AG04449 (cell line): ENCODE data around the gene SFTPD.

Source experiments
- CTCF ChIA-PET: fragments of 350-600 bp; formaldehyde crosslinking; extraction: SDS; loops from one replicate; lab custom pipeline; 2021; ENCODE audit warnings: antibody characterized with exemption; lab: Yijun Ruan, JAX
- POLR2A ChIA-PET: fragments of 400-600, 350-600 bp; formaldehyde crosslinking; extraction: SDS; loops from one replicate; lab custom pipeline; 2020; ENCODE audit warnings: antibody characterized with exemption, inconsistent platforms; lab: Yijun Ruan, JAX
- DNase-seq: peaks from one replicate; pipeline ENCODE4 v3.0.0-alpha.2; 2010; ENCODE audit warnings: low read depth, low spot score
- H3K4me3 ChIP-seq: 2 replicates; pipeline ENCODE4 v1.5.1; 2011; ENCODE audit warnings: low read depth, mild to moderate bottlenecking, control low read depth, low read length
- CTCF ChIP-seq: IDR thresholded peaks from one replicate; pipeline ENCODE4 v1.5.1; 2011; ENCODE audit warnings: mild to moderate bottlenecking, moderate library complexity, low read length, control low read depth, inconsistent platforms; ENCODE audit not compliant: insufficient read depth; ENCODE audit errors: missing control alignments

Gene SFTPD

GRCh38 chr10:79983286-79983909 is 34.5 kb upstream of the SFTPD start:
- H3K4me3 ChIP-seq = no peak overlapping the region
- no peak for DNase-seq
- CTCF ChIA-PET = interaction anchor here (1.6 kb wide), 1 partner anchor 64 kb away, joined by 5 read pairs; no protein-coding TSS in a partner anchor
- no peak for TF ChIP-seq CTCF
- POLR2A ChIA-PET = no interaction called here

GRCh38 chr10:79982861-79983260 is 34.0 kb upstream of the SFTPD start:
- H3K4me3 ChIP-seq = no peak overlapping the region
- DNase-seq = no peak
- no peak for TF ChIP-seq CTCF
- POLR2A ChIA-PET = no interaction called here
- CTCF ChIA-PET = interaction anchor here (1.6 kb wide), 1 partner anchor 65 kb away, joined by 5 read pairs; no protein-coding TSS in a partner anchor

- peak overlapping the region; percentile 63 for H3K4me3 ChIP-seq
- POLR2A ChIA-PET = no interaction called here
These were observed 33.5 kb upstream of the SFTPD start for GRCh38 chr10:79982362-79982800.

GRCh38 chr10:79981450-79982361 is 32.8 kb upstream of the SFTPD start:
- DNase-seq = no peak
- POLR2A ChIA-PET = no interaction called here
- TF ChIP-seq CTCF = peak; percentile 5
- H3K4me3 ChIP-seq = peak overlapping the region; percentile 63
- CTCF ChIA-PET = interaction anchor here (1.6 kb wide), 2 partner anchors 12 to 66 kb away, joined by 4 to 5 read pairs; no protein-coding TSS in a partner anchor

More at GRCh38 chr10:79982362-79982800, 33.5 kb upstream of the SFTPD start:
- TF ChIP-seq CTCF = no peak
- DNase-seq = no peak
- CTCF ChIA-PET = interaction anchor here (1.6 kb wide), 2 partner anchors 11 to 65 kb away, joined by 4 to 5 read pairs; no protein-coding TSS in a partner anchor

- H3K4me3 ChIP-seq = no peak overlapping the region
- CTCF ChIA-PET = interaction anchor here (1.6 kb wide), 1 partner anchor 13 kb away, joined by 4 read pairs; no protein-coding TSS in a partner anchor
- POLR2A ChIA-PET = no interaction called here
- no peak for TF ChIP-seq CTCF
- no peak for DNase-seq
These were observed 31.8 kb upstream of the SFTPD start for GRCh38 chr10:79980711-79981110.
